GM21367 (cell line): Measurements from ENCODE around the gene ZNF331.

Experiments
- ATAC-seq: cut with Tn5 transposase; IDR thresholded peaks from one replicate; pipeline ENCODE4 v1.9.1; 2021; ENCODE audit not compliant: unreplicated experiment

The ZNF331 gene

GRCh38 chr19:53624771-53625545 lies 87.0 kb downstream of the ZNF331 start:
- no peak for ATAC-seq

DNA sequence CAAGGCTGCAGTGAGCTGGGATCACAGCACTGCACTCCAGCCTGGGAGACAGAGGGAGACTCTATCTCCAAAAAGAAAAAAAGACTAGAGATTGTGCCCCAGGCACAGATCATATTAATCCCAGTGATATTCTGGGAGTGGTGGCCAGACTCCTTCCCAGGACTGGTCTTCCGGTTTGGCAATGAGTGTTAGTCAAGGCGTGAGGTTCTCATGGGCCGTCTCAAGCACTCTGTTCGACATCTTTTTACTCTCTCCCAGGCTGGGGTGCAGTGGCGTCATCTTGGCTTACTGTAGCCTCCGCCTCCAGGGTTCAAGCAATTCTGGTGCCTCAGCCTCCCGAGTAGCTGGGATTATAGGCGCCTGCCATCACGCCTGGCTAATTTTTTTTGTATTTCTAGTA lies 88.5 kb downstream of the ZNF331 start:
- ATAC-seq = no peak

- ATAC-seq = no peak
Measured at GRCh38 chr19:53626976-53627375, 89.0 kb downstream of the ZNF331 start.
